ENCODE results near the gene CACNA1A.

The CACNA1A gene

DNA sequence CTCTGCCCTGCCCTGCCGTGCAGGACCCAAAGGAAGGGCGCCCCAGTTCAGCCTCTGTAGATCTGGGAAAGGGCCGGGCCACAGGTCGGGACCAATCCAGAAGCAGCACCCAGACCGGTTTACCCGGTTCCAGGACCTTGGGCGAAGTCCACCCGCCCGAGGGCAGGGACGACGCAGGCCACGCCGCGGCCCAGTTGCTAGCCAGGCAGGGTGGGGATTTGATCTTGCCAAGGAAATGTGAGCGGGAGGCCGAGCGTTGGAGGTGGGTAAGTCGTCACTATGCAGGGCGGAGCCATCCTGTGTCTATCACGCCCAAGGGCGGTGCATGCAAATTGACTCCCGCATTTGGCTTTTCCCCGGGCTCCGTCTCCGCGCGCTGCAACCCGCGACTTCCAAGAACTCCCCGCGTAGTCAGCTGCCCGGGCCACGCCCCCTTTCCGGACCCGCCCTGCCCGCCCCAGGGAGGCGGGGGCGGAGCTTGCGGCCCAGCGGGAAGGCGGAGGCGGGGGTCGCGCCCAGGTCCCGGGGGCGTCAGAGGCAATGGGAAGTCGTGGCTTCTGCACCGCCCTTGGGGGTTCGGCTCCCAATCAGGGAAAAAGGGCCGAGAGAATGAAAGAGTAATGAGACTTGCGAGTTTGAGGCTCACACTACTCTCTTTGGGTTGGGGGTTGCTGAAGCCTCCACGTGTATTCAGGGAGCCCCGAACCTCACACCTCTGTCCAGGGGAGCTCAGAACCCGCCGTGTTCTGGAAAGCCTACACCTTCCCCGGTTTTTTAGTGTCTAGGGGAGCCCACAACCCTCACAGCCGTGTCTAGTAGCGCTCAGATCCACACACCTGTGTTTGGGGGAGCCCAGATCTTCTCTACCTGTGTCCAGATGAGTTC, 343.3 kb downstream of the CACNA1A start (continued):
- no peak for TF ChIP-seq ZNF654 (tag by site-specific recombination; IDR thresholded peaks at IDR 0.05; ENCODE audit: low read depth)
- TF ChIP-seq ZFP37 (tag by site-specific recombination; IDR thresholded peaks at IDR 0.05): no peak
- peak; percentile 64 for TF ChIP-seq ZNF398 (tag by site-specific recombination; IDR thresholded peaks at IDR 0.05)
- TF ChIP-seq ZNF394 (tag by site-specific recombination; IDR thresholded peaks at IDR 0.05; ENCODE audit: borderline replicate concordance): no peak
- 0 out of 2 replicates have a peak, but pooled peaks have one; percentile 19 for TF ChIP-seq ZBTB11 (tag by site-specific recombination; conservative IDR thresholded peaks at IDR 0.05; ENCODE audit: low read depth)
- TF ChIP-seq ZBTB44 (tag by site-specific recombination; IDR thresholded peaks at IDR 0.05): 0 out of 2 replicates have a peak, but pooled peaks have one; percentile 60
- TF ChIP-seq HOXA7 (CRISPR knock-in tag; IDR thresholded peaks at IDR 0.05; ENCODE audit: borderline replicate concordance): no peak
- TF ChIP-seq AEBP2 (tag by site-specific recombination; IDR thresholded peaks at IDR 0.05; ENCODE audit: borderline replicate concordance): no peak
- TF ChIP-seq ZNF354C (tag by site-specific recombination; IDR thresholded peaks at IDR 0.05; ENCODE audit: borderline replicate concordance, low read depth): no peak
- TF ChIP-seq ZNF24 (tag by site-specific recombination; IDR thresholded peaks at IDR 0.05): peak; percentile 71; the same call in 1 of the 2 replicates
- TF ChIP-seq ZNF335 (tag by site-specific recombination; conservative IDR thresholded peaks at IDR 0.05): peak; percentile 98
- no peak for TF ChIP-seq ZNF202 (tag by site-specific recombination; IDR thresholded peaks at IDR 0.05; ENCODE audit: borderline replicate concordance)
- no peak for TF ChIP-seq PRDM1 (tag by site-specific recombination; IDR thresholded peaks at IDR 0.05)
- no peak for TF ChIP-seq ZNF114 (tag by site-specific recombination; IDR thresholded peaks at IDR 0.05)
- peak; percentile 97 for TF ChIP-seq KLF8 (tag by site-specific recombination; IDR thresholded peaks at IDR 0.05)
- TF ChIP-seq ZNF391 (tag by site-specific recombination; IDR thresholded peaks at IDR 0.05; ENCODE audit: borderline replicate concordance, low read depth): no peak; the same call in 1 of the 2 replicates
- no peak for TF ChIP-seq ZNF404 (tag by site-specific recombination; IDR thresholded peaks at IDR 0.05)
- TF ChIP-seq ZNF626 (tag by site-specific recombination; IDR thresholded peaks at IDR 0.05): no peak
- TF ChIP-seq ZNF501 (tag by site-specific recombination; IDR thresholded peaks at IDR 0.05): peak; percentile 20; the same call in 1 of the 2 replicates
- no peak for TF ChIP-seq ZNF785 (tag by site-specific recombination; IDR thresholded peaks at IDR 0.05)
- no peak for TF ChIP-seq ZNF174 (tag by site-specific recombination; IDR thresholded peaks at IDR 0.05)
- TF ChIP-seq ZNF362 (tag by site-specific recombination; IDR thresholded peaks at IDR 0.05): no peak
- TF ChIP-seq SP2 (tag by site-specific recombination; IDR thresholded peaks at IDR 0.05): peak; percentile 92
- no peak for TF ChIP-seq ZNF214 (tag by site-specific recombination; IDR thresholded peaks at IDR 0.05; ENCODE audit: borderline replicate concordance)
- peak; percentile 23; the same call in 1 of the 2 replicates for TF ChIP-seq ZNF692 (tag by site-specific recombination; IDR thresholded peaks at IDR 0.05)
- no peak for TF ChIP-seq ZNF530 (tag by site-specific recombination; IDR thresholded peaks at IDR 0.05; ENCODE audit: low read depth)

Measured in HEK293 (cell line).